Neuronal stem cell (in vitro differentiated cells): ENCODE data around the gene ATP8A2.

Source experiments
- DNase-seq: peaks from one replicate; pipeline ENCODE4 v3.0.0-alpha.2; 2013; ENCODE audit warnings: low spot score
- H2AFZ ChIP-seq: one replicate; pipeline ENCODE4 v1.6.1; 2013; ENCODE audit warnings: mild to moderate bottlenecking, low read length, inconsistent platforms
- H2AK5ac ChIP-seq: 2 replicates; pipeline ENCODE4 v1.6.1; 2013; ENCODE audit warnings: low read depth, mild to moderate bottlenecking, inconsistent platforms, low read length, moderate library complexity, mixed read lengths
- H2BK120ac ChIP-seq: 2 replicates; pipeline ENCODE4 v1.6.1; 2013; ENCODE audit warnings: low read depth, mild to moderate bottlenecking, inconsistent platforms, low read length, moderate library complexity, mixed read lengths
- H2BK12ac ChIP-seq: one replicate; pipeline ENCODE4 v1.6.1; 2013; ENCODE audit warnings: low read length, inconsistent platforms
- H2BK15ac ChIP-seq: 2 replicates; pipeline ENCODE4 v1.6.1; 2013; ENCODE audit warnings: mild to moderate bottlenecking, low read length, inconsistent platforms, mixed read lengths
- H2BK5ac ChIP-seq: one replicate; pipeline ENCODE4 v1.6.1; 2013; ENCODE audit warnings: inconsistent platforms, mild to moderate bottlenecking, low read length, moderate library complexity
- H3K14ac ChIP-seq: one replicate; pipeline ENCODE4 v1.6.1; 2013; ENCODE audit warnings: low read length, inconsistent platforms
- H3K18ac ChIP-seq: 2 replicates; pipeline ENCODE4 v1.6.1; 2013; ENCODE audit warnings: low read length, inconsistent platforms
- H3K23ac ChIP-seq: 2 replicates; pipeline ENCODE4 v1.6.1; 2013; ENCODE audit warnings: low read depth, mild to moderate bottlenecking, mixed read lengths, low read length, inconsistent platforms; ENCODE audit not compliant: poor library complexity
- H3K27ac ChIP-seq: replicated peaks from 3 replicates; pipeline ENCODE4 v1.5.1; 2013; ENCODE audit warnings: low read length, inconsistent platforms
- H3K27me3 ChIP-seq, 3 experiments: 2 replicates each; pipeline ENCODE4 v1.6.1; 2013; ENCODE audit warnings: low read length in 3 of 3, mild to moderate bottlenecking in 2 of 3, inconsistent platforms in 1 of 3, low read depth in 1 of 3, mixed read lengths in 1 of 3, moderate library complexity in 1 of 3; ENCODE audit not compliant: control insufficient read depth in 3 of 3, insufficient read depth in 3 of 3
- H3K36me3 ChIP-seq, 2 donors: replicated peaks in 1 of 2; 2 replicates each; pipeline ENCODE4 v1.6.1; 2013; ENCODE audit warnings: low read length in 2 of 2; ENCODE audit not compliant: control insufficient read depth in 2 of 2, insufficient read depth in 2 of 2
- H3K4ac ChIP-seq: 2 replicates; pipeline ENCODE4 v1.6.1; 2013; ENCODE audit warnings: inconsistent platforms, mild to moderate bottlenecking, low read length, moderate library complexity
- H3K4me1 ChIP-seq, 2 donors: 1 replicate in 1 of 2; 2 replicates in 1 of 2; pipeline ENCODE4 v1.6.1; 2013; ENCODE audit warnings: low read length in 2 of 2, low read depth in 1 of 2; ENCODE audit not compliant: control insufficient read depth in 2 of 2, insufficient read depth in 1 of 2
- H3K4me2 ChIP-seq: one replicate; pipeline ENCODE4 v1.6.1; 2013; ENCODE audit warnings: mild to moderate bottlenecking, low read length, inconsistent platforms; ENCODE audit not compliant: insufficient read depth, poor library complexity, severe bottlenecking
- H3K4me3 ChIP-seq, 2 donors: 2 replicates each; pipeline ENCODE4 v1.5.1; 2013; ENCODE audit warnings: low read length in 2 of 2, mild to moderate bottlenecking in 2 of 2, inconsistent platforms in 1 of 2, moderate library complexity in 1 of 2
- H3K79me1 ChIP-seq: one replicate; pipeline ENCODE4 v1.6.1; 2013; ENCODE audit warnings: low read depth, mild to moderate bottlenecking, inconsistent platforms, low read length, moderate library complexity
- H3K9ac ChIP-seq: one replicate; pipeline ENCODE4 v1.6.1; 2013; ENCODE audit warnings: mild to moderate bottlenecking, low read depth, low read length, inconsistent platforms; ENCODE audit not compliant: poor library complexity
- H3K9me3 ChIP-seq, 2 donors: replicated peaks in 1 of 2; 2 replicates each; pipeline versions ENCODE3 to v1.6.1; 2013; ENCODE audit warnings: low read length in 2 of 2, mild to moderate bottlenecking in 2 of 2, inconsistent platforms in 1 of 2, low read depth in 1 of 2, mixed read lengths in 1 of 2, moderate library complexity in 1 of 2; ENCODE audit not compliant: control insufficient read depth in 2 of 2, insufficient read depth in 1 of 2
- H4K8ac ChIP-seq: one replicate; pipeline ENCODE4 v1.6.1; 2013; ENCODE audit warnings: low read depth, mild to moderate bottlenecking, inconsistent platforms, low read length, moderate library complexity
- H4K91ac ChIP-seq: one replicate; pipeline ENCODE4 v1.6.1; 2013; ENCODE audit warnings: low read length, low read depth, mild to moderate bottlenecking, inconsistent platforms; ENCODE audit not compliant: poor library complexity
- WGBS, 2 donors: extraction: QIAGEN DNeasy Blood & Tissue Kit; methylation state at CpG; one replicate each; pipeline ENCODE4 v1.1.7; 2013; ENCODE audit warnings: missing lambda C conversion rate in 2 of 2, mixed read lengths in 1 of 2; ENCODE audit not compliant: insufficient read length in 2 of 2, insufficient replicate concordance in 1 of 2; ENCODE audit errors: extremely low coverage in 2 of 2; 5-methylcytosine and 5-hydroxymethylcytosine counted together

ATP8A2 gene

GRCh38 chr13:25447396-25447795 is 75.6 kb downstream of the ATP8A2 start:
- Histone ChIP-seq H3K9me3 (peaks cover 0 to 3% of the 10 kb centered on the region in 2 donors), H2AK5ac (no peak overlapping the region), H2BK5ac (no peak overlapping the region), H2BK120ac (no peak overlapping the region), H3K23ac (no peak overlapping the region), H3K27ac (no peak overlapping the region), H3K27me3 (no peaks in the 10 kb centered on the region), H2BK12ac (no peak overlapping the region), H3K9ac (no peak overlapping the region), H3K4me2 (no peak overlapping the region), H3K4me1 (no peaks in the 10 kb centered on the region), H4K8ac (no peak overlapping the region), H2BK15ac (no peak overlapping the region), H3K79me1 (no peaks in the 10 kb centered on the region), H2AFZ (no peak overlapping the region), H3K14ac (no peak overlapping the region), H3K36me3 (no peaks in the 10 kb centered on the region), H4K91ac (no peak overlapping the region), H3K4ac (no peak overlapping the region), H3K18ac (no peak overlapping the region), H3K4me3 (no peak overlapping the region)
- WGBS, 2 donors, result no CpG with 5 or more reads among the region's 3 CpGs
- DNase-seq, result no peak

GRCh38 chr13:25453850-25454365 is 82.1 kb downstream of the ATP8A2 start:
- no peak overlapping the region for H3K4me3 ChIP-seq
- H3K23ac ChIP-seq, result no peak overlapping the region
- H3K4ac ChIP-seq, result no peak overlapping the region
- H3K36me3 ChIP-seq, result no peaks in the 10 kb centered on the region
- H2AK5ac ChIP-seq, result no peak overlapping the region
- H2BK120ac ChIP-seq, result no peak overlapping the region
- H2BK5ac ChIP-seq, result no peak overlapping the region
- no peaks in the 10 kb centered on the region for H3K27me3 ChIP-seq
- no peak overlapping the region for H3K14ac ChIP-seq
- H3K18ac ChIP-seq, result no peak overlapping the region
- no peak overlapping the region for H2BK12ac ChIP-seq
- H3K27ac ChIP-seq, result no peak overlapping the region
- no CpG with 5 or more reads among the region's 7 CpGs for WGBS, 2 donors
- no peak overlapping the region for H2BK15ac ChIP-seq
- H3K9me3 ChIP-seq, result no peaks in the 10 kb centered on the region
- no peak for DNase-seq
- no peak overlapping the region for H3K4me2 ChIP-seq
- no peak overlapping the region for H4K8ac ChIP-seq
- no peaks in the 10 kb centered on the region for H3K79me1 ChIP-seq
- no peak overlapping the region for H4K91ac ChIP-seq
- H2AFZ ChIP-seq, result no peak overlapping the region
- no peak overlapping the region for H3K9ac ChIP-seq
- H3K4me1 ChIP-seq, result no peaks in the 10 kb centered on the region

GRCh38 chr13:25455146-25455545 is 83.4 kb downstream of the ATP8A2 start:
- no peak overlapping the region for H3K4ac ChIP-seq
- H3K9me3 ChIP-seq, result no peaks in the 10 kb centered on the region
- no peak overlapping the region for H2AFZ ChIP-seq
- H2BK12ac ChIP-seq, result no peak overlapping the region
- WGBS, 2 donors, result no CpG with 5 or more reads among the region's 3 CpGs
- H3K14ac ChIP-seq, result no peak overlapping the region
- H2BK15ac ChIP-seq, result no peak overlapping the region
- no peaks in the 10 kb centered on the region for H3K4me1 ChIP-seq
- no peak overlapping the region for H3K18ac ChIP-seq
- H2AK5ac ChIP-seq, result no peak overlapping the region
- H3K4me2 ChIP-seq, result no peak overlapping the region
- no peak overlapping the region for H3K23ac ChIP-seq
- no peak overlapping the region for H3K9ac ChIP-seq
- H2BK120ac ChIP-seq, result no peak overlapping the region
- H3K27ac ChIP-seq, result no peak overlapping the region
- H4K91ac ChIP-seq, result no peak overlapping the region
- H4K8ac ChIP-seq, result no peak overlapping the region
- no peaks in the 10 kb centered on the region for H3K27me3 ChIP-seq
- DNase-seq, result no peak
- no peaks in the 10 kb centered on the region for H3K36me3 ChIP-seq
- H3K4me3 ChIP-seq, result no peak overlapping the region
- no peak overlapping the region for H2BK5ac ChIP-seq
- H3K79me1 ChIP-seq, result no peaks in the 10 kb centered on the region

- H2AK5ac ChIP-seq, result no peak overlapping the region
- H3K14ac ChIP-seq, result no peak overlapping the region
- no peak overlapping the region for H2AFZ ChIP-seq
- no peaks in the 10 kb centered on the region for H3K4me1 ChIP-seq
- no peaks in the 10 kb centered on the region for H3K9me3 ChIP-seq
- no peaks in the 10 kb centered on the region for H3K36me3 ChIP-seq
- no peaks in the 10 kb centered on the region for H3K79me1 ChIP-seq
- H3K27me3 ChIP-seq, result peaks cover 0 to 11% (median 0%) of the 10 kb centered on the region in 3 experiments
- H2BK5ac ChIP-seq, result no peak overlapping the region
- H4K8ac ChIP-seq, result no peak overlapping the region
- DNase-seq, result no peak
- no peak overlapping the region for H3K4me2 ChIP-seq
- no CpG with 5 or more reads among the region's 4 CpGs for WGBS, 2 donors
- H4K91ac ChIP-seq, result no peak overlapping the region
- H2BK12ac ChIP-seq, result no peak overlapping the region
- H3K23ac ChIP-seq, result no peak overlapping the region
- H3K9ac ChIP-seq, result no peak overlapping the region
- no peak overlapping the region for H3K4me3 ChIP-seq
- no peak overlapping the region for H3K4ac ChIP-seq
- H3K18ac ChIP-seq, result no peak overlapping the region
- no peak overlapping the region for H2BK120ac ChIP-seq
- H3K27ac ChIP-seq, result no peak overlapping the region
- no peak overlapping the region for H2BK15ac ChIP-seq
Observed at GRCh38 chr13:25457566-25457965, 85.8 kb downstream of the ATP8A2 start.
